DMS 273 (cell line): ENCODE data around the gene TACC2.

ENCODE experiments used
- DNase-seq: peaks from one replicate; lab custom pipeline; 2025; ENCODE audit not compliant: unreplicated experiment; lab: John Stamatoyannopoulos, UW

Gene TACC2

DNA sequence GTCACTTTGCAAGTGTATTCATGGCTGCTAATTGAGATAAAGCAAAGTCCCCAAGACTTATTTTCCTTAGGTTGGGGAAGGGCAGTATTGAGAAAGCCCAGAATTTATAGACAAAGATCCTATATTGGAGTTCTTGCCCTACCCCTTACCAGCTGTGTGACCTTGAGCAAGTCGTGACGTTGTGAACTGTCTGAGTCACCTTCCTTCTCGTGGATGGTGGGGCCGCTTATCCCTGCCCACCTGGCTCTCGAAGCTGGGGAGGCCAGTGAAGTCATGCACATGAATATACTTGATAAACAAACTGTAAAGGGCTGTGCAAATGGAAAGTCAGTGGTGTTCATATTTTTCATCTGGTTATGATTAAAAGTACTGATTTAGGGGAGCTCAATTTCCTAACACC is 127.4 kb downstream of the TACC2 start:
- DNase-seq, result no peak

DNA sequence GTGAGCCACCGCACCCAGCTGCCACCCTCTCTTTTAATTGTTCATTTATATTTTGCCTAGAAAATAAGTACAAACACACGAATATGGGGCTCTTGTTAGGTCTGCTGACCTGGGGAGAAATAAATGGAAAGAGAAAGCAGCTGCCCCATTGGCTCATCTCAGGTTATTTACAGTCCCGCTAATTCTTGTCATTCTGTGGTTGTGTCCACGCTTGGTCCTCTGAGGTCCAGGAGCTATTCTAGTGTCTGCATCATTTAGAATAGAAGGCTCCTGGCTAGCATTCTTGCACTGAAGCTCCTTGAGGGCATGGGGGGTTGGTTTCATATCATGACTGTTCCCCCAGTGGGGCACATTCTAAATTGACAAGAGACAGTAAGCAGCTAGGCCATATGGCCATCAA is 128.5 kb downstream of the TACC2 start:
- no peak for DNase-seq

DNA sequence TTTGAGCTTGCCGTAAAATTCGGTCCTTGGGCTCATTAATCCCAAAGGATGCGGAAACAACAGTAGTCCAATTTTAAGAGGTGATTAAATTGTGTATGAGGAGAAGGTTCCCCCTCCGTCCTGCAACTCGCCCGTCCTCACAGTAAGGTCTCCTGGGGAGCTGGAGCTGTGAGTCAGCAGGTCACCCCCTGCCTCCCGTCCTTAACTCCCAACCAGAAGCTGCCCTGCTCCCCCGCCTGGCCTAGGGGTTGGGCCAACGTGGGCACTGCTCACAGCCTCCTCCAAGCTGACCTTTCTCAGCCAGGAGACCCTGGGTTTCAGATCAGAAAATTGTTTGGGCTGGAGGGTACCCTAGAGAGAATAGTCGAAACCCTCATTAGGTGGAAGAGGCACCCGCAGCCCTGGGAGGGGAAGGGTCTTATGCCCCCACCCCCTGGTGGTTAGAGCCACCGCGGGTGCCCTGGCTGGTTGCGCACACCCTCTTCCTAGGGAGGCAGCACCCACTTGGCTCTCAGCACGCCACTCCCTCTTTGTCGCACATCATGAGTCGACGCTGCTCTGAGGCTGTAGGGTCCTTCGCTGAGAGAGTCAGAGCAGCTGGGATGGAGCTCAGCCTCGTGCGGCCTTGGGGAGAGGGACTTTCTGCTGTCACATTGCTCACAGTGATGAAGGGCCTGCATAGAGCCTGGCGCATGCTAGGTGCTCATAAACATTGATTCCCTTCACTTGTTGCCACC is 131.2 kb downstream of the TACC2 start:
- no peak for DNase-seq

GRCh38 chr10:122121059-122121458 is 132.1 kb downstream of the TACC2 start:
- DNase-seq, result no peak

- no peak for DNase-seq
Observed at GRCh38 chr10:122122493-122122892, 133.5 kb downstream of the TACC2 start.

GRCh38 chr10:122123186-122123585 is 134.2 kb downstream of the TACC2 start:
- no peak for DNase-seq

GRCh38 chr10:122124342-122124741 is 135.4 kb downstream of the TACC2 start:
- DNase-seq, result no peak

GRCh38 chr10:122124808-122125207 is 135.8 kb downstream of the TACC2 start:
- DNase-seq, result no peak

DNA sequence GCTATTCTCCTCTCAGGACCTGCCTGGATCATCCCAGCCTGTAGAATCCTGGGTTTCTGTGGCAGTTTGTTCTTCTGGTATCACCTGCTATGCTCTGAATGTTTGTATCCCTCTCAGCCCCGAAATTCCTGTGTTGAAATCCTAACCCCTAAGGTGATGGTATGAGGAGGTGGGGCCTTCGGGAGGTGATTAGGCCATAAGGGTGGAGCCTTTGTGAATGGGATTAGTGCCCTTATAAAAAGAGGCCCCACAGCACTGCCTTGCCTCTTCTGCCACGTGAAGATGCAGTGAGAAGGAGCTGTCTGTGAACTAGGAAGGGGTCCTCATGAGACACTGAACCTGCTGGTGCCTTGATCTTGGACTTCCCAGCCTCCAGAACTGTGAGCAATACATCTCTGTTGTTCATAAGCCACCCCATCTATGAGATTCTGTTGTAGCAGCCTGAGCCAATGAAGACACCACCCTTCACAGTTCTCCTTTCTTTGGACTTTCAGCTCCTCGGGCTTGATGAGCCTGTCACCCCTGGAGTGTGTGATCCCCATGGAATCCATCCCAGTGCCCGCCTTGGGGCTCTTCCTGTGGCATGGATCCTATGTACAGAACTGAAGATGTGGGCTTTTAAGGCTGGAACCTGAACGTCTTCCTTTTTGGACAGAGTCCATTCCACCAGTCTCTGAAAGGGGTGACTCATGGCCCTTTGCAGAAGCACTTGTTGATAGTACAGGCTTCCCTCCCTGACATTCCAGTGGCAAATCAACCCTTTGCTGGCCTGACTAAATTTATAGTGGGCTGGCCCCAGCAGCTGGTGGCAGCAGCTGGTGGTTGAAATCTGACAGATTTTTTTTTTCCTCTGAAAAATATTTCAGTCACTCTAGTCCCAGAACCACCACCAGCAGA is 138.0 kb downstream of the TACC2 start:
- DNase-seq, result peak; percentile 72

DNA sequence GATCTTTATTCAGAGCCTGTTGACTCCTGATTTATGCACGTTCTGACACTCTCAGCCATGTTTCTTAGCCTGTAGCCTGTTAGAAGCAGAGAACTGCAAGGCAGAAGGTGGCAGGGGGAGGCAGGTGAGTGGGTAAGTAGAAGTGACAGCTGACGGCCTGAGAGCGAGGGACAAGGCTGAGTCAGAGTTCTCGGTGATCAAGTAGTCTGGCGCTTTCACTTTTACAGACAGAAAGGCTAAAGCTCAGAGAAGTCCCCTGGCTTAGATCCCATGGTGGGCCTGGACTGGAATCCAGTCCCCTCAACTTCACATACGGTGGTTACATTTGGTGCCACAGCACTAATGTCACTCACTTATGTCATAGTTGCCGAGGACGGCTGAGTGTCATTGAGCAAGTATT is 139.0 kb downstream of the TACC2 start:
- peak; percentile 17 for DNase-seq

DNA sequence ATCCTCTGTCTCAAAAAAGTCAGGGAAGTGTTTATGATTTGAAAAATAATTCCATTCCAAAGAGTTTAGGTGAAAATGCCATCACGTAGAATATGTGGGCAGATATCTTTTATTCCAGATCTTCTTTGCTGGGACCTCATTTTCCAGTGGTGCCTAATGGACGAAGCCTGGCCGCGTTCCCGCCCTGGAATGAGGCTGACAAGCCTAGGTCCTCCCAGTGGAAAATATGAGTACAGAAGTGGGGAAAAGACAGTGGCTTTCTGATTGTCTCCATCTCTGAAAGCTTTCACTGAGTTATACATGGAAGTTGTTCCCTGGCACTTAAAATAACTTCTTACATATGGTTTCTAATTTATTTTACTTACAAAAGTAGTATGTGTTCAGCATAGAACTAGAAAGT is 139.4 kb downstream of the TACC2 start:
- DNase-seq, result no peak

- DNase-seq, result no peak
Observed at GRCh38 chr10:122130474-122131110, 141.6 kb downstream of the TACC2 start.

DNA sequence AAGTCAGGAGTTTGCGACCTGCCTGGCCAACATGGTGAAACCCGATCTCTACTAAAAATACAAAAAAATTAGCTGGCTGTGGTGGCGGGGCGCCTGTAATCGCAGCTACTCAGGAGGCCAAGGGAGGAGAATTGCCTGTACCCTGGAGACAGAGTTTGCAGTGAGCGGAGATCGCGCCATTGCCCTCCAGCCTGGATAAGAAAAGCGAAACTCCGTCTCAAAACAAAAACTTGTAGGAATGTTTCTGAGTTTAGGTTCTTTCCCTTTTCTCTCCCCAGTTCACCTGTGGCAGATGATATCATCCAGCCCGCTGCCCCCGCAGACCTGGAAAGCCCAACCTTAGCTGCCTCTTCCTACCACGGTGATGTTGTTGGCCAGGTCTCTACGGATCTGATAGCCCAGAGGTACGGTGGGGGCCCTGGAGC is 143.4 kb downstream of the TACC2 start:
- no peak for DNase-seq

GRCh38 chr10:122132882-122133565 is 144.1 kb downstream of the TACC2 start:
- DNase-seq, result no peak

- no peak for DNase-seq
Observed at GRCh38 chr10:122135251-122136025, 146.5 kb downstream of the TACC2 start.

GRCh38 chr10:122138831-122139625 is 150.1 kb downstream of the TACC2 start:
- no peak for DNase-seq

- DNase-seq, result peak; percentile 65
Observed at GRCh38 chr10:122139627-122140170, 150.7 kb downstream of the TACC2 start.

DNA sequence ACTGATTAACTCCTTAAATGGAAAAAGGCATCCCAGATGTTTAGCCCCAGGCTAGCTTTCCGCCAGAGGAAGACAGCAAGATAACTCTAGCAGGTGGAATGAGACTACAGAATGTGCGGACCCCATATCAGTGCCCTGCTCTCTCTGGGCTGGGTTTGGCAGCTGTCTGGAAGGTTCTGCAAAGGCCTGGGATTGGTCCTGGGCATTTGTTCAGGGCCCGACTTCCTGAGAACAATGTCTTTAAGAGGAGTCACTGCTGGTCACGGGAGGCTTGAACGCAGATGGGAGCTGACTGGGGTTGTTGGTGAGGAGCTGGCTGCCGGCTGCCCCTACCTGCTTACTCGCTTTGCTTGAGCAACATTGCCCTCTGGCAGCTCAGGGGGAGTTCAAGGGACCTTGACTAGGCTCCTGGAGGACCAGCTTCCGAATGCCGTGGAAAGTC is 151.5 kb downstream of the TACC2 start:
- DNase-seq, result peak; percentile 39

GRCh38 chr10:122140941-122141623 is 152.1 kb downstream of the TACC2 start:
- peak; percentile 80 for DNase-seq
